HG02623 (cell line): ENCODE data around the gene SLFN12L.
"Not testable (repeated sequence)": the region's sequence is repeated elsewhere in the genome, so short reads cannot be mapped to it uniquely, and the experiment has no call there.

Experiments used
- ATAC-seq: cut with Tn5 transposase; IDR thresholded peaks from one replicate; pipeline ENCODE4 v1.9.1; 2021; ENCODE audit warnings: moderate library complexity; ENCODE audit not compliant: unreplicated experiment

The SLFN12L gene

DNA sequence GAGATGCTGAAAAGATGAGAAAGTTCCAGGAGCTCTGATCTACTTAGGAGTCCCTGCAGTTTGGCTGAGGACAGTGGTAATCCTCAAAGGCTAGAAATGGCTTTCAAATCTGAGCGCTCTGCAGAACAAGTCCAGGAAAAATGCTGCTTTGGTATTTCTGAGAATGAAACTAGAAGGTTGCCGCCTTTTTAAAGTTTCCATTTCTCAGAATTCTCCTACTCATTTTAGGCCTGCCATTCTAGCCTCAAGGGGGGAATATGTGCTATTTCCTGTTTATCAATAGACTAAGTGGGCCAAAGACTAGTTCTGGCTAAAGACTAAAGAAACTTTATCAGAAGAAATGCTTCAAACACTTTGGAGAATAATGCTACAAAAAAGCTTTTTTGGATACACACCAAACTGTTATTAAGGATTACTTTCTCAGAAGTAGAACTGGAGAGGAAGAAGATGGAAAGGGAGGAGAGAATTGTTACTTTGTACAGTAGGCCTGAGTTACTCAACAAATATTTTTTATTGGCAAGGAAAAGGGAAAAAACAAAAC lies at the start of gene SLFN12L:
Gene SLFN12L (minus strand): TSS at position 78 of the 541 bp plus-strand sequence. CDS start 15,314 bp downstream, outside the sequence.
- ATAC-seq, result no peak

DNA sequence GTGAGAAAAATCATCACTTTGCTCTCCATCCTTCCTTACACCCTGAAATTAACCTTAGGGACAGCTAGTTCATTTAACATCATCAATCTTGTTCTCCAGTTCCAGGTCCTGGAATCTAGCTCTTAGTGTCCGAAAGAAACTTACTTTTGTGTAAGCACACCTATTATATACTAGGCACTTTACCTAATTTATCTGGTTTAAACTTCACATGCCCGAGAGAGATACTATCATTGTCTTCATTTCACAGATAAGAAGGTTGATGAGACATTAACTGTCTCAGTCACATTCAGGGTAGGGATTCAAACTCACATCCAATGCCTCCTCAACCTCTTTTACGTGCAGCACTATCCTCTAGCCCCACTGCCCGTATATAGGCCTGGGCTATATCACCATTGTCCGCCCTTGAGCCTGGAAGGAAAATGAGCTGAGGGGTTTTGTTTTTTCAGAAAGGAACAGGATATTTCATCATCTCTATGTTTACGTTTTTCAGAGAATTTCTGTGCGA lies 49.1 kb upstream of the SLFN12L start:
- ATAC-seq, result no peak

DNA sequence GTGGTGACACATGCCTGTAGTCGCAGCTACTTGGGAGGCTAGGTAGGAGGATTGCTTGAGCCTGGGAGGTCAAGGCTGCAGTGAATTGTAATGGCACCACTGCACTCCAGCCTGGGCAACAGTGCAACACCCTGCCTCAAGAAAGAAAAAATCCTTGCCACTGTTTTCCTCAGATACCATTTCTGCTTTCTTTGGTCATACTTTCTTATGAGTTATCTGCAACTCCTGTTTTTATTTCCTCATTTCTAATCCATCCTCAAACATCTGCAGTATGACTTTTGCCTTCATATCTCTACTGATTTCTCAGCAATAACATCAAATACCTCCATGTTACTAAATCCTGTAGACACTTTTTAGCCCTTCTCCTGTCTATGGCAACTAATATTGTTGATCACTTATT lies 46.6 kb upstream of the SLFN12L start:
- ATAC-seq, result no peak

DNA sequence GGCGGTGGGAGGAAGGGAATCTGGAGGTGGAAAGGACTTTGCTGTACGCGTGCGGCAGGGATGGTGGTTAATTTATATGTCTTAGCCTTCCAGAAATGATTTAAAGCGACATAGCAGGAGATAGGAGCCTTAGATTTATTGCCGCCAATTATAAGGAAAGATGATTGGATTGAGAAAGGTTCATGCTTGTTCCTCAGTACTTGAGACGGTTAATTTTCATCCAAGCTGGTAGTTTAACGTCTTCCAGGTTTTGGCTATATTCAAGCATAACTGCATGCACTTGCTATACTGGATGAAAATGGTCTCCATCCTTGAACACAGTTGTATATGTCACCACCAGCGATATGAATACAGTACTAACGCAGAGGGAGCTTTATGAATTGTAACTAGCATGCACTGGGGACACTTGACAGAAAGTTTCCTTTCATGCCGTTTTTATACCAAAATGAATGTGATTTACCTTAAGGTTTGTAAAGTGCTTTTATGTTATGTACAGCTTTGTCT lies 41.5 kb upstream of the SLFN12L start:
- no peak for ATAC-seq

DNA sequence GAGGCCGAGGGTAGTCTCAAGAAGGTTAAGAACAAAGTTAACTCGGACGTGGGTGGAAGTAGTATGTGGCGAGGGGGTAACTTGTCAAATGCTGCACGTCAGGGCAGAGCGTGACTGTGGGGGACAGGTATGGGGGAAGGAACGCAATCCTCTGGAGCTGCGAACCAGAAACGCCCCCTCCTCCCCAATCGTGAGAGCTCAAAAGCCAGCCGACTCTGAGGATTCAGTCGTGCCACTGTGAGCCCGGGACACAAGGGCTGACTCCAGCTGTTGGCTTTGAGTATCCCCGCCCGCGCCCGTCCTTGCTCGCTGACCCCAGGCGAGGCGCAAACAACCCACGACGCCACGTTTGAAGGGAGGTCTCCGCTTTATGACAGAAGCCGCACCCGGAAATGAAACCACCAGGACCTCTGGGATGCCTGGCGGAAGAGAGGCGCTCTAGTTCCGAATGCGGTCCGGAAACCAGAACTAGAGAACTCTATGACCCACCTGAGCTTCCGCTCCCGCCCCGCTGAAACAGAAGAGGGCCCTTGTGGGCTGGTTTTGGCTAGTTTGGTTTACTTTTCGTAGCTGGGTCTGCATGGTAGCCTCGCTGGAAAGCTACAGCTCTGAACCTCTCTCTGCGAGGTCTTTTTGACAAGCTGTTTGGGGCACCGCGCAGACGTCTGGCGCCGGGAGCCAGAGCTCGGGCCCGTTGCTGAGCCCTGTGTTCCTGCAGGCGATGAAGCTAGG lies 40.9 kb upstream of the SLFN12L start, which contains the start of gene PEX12:
Gene PEX12 (minus strand): TSS at position 375 of the 732 bp plus-strand sequence. CDS start 550 bp downstream, outside the sequence.
- peak; percentile 90 for ATAC-seq

DNA sequence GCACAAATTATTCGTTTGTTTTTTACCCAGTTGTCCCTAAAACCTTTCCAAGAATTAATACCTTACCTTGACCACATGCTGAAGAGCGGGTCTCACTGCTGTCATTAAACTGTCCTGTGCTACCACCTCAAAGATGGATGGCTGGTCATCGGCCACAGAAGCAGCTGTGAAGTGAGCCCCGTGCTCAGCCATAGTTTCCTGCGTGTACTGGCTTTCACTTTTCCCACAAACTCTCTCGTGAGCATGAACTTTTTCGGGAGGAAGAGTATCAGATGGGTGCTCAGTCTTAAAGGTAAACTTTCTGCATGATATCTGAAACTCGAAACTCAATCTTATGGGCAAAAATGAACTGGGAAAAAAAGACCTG lies 40.3 kb upstream of the SLFN12L start:
- ATAC-seq, result peak; percentile 6

DNA sequence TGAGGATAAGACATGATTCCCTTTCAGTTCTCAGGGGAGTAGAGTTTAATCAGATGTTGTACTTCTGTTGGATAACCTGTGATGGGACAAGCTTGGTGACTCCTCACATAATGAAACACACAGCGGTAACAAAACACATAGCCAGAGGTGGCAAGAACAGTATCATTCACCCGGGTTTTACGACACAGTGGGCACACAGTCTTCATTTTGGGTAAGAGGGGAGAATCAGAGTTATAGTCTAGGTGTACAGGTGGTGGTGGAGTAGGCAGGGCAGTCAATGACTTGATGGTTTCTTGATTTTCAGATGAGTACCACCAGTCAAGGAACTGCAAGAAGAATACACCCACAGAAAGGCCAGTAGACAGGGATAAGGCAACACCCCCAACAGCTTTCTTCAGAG lies 38.3 kb upstream of the SLFN12L start:
- no peak for ATAC-seq

DNA sequence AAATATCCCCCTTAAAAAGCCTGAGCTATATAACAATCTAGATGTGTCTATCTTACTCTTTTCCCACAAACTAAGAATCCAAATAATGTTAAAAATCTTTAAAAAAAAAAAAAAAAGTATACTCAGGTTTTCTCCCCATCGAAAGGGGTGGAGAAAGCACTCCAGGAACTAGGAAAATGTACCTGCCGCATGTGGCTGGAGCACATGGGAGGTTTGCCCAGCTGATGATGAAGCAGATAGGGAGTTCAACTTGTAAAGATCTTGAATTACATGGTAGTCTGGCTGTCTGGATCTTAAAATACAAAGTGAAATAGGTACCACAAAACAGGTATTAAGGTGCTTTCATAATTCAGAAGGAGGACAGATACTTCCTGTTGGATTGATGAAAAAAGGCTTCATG lies 31.9 kb upstream of the SLFN12L start:
- ATAC-seq, result no peak

DNA sequence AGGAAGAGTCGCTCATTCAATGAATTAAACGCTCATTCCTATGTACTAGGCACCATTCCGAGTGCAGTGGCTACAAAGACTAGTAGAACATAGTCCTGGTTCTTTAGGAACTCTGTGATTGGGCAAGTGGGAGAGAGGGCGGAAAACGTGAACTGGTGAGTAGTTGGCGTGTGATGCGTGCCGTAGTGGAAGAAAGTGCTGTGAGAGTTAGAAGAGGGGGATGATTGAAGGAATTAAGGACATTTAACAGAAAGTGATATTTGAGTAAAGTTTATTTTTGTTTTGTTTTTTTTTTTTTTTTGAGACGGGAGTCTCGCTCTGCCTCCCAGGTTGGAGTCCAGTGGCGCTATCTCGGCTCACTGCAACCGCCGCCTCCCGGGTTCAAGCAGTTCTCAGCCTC lies 31.1 kb upstream of the SLFN12L start:
- no peak for ATAC-seq

DNA sequence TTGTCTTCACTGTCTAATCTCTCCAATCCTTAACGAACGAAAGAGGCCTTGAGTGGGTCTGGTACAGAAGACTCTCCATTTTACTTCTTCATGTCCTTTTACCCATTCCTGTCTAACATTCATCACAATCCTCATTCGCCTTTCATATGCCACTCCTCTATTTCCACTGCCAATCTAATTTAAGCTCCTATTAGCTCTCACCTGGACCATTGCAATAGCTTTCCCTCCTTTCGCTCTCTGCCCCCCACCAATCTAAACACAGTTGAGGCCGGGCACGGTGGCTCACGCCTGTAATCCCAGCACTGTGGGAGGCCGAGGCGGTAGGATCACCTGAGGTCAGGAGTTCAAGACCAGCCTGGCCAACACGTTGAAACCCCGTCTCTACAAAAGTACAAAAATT lies 29.5 kb upstream of the SLFN12L start:
- ATAC-seq, result no peak

DNA sequence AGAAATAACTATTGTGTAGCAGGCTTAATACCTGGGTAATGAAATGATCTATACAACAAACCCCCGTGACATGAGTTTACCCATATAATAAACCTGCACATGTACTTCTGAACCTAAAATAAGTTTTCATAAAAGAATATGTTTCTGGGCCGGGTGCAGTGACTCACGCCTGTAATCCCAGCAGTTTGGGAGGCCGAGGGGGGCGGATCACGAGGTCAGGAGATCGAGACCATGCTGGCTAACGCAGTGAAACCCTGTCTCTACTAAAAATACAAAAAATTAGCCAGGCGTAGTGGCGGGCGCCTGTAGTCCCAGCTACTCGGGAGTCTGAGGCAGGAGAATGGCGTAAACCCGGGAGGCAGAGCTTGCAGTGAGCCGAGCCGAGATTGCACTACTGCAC lies 25.7 kb upstream of the SLFN12L start:
- ATAC-seq, result not testable (repeated sequence)

DNA sequence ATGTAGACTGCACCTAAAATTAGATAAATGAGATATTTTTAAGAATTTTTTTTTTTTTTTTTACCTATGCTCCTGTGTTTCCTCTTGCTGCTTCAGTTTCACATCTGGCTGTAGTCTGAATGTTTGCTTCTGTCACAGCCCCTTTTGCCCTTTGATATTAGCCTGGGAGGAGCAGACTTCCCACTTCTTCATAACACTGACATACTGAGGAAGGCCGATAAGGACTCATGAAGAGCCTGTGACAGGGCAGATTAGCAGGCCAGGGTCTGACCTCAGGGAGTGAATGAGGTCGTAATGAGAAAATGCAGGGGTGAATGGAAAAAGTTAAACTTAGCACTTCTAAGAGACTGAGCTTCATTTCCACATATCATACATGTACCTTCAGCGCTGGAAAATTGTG lies 23.2 kb upstream of the SLFN12L start, which contains the start of gene SLFN14:
Gene SLFN14 (minus strand): TSS at position 117 of the 400 bp plus-strand sequence. CDS start 2,757 bp downstream, outside the sequence.
- no peak for ATAC-seq

DNA sequence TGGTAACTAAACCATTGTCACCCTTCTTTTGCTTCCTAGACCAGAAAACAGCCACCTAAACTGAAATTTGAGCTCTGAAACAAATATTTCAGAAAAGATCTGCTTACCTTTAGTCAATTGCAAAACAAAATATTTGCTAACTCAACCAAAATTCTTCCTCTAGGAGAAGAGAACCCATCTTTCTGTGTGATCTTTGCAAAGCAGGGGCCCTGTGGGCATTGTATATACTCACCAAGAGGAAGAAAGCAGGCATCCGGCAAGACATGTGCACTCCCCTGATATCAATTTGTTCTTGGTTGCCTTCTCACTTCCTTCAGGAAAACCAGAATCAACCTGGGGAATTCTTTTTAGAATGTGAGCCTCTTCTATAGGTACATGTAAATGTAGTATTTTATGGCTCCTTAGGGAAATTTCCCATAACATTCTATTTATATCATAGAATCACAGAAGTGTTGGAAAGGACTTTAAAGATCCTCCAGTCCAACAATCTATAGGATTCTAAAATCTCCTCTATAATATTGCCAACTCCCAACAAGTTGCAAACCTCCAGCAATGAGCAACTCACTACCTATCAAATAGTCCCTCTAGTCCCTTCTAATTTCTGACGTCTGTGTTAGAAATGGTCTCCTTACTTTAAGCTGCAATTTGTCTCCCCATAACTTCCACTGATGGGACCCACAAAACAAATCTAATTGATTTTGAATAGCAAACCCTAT lies 22.2 kb upstream of the SLFN12L start:
- ATAC-seq, result no peak

DNA sequence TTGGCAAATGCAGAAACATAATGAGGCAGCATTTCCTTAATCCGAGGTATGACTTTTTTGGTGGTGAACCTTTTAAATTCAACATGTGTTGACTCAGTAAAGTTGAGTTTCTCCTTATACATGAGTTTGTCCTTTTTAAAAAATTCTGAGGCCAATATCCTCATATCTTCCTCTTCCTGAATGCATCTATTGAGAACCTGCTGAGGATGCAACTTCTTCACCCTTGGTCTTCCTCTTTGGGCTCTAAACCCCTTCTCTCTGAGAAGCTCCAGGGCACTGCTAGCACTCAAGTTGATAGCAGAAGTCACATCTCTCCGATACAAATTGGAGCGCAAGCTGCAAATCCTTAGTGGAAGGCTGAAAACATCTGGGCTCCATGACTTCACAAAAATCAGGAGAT lies 19.9 kb upstream of the SLFN12L start:
- no peak for ATAC-seq

DNA sequence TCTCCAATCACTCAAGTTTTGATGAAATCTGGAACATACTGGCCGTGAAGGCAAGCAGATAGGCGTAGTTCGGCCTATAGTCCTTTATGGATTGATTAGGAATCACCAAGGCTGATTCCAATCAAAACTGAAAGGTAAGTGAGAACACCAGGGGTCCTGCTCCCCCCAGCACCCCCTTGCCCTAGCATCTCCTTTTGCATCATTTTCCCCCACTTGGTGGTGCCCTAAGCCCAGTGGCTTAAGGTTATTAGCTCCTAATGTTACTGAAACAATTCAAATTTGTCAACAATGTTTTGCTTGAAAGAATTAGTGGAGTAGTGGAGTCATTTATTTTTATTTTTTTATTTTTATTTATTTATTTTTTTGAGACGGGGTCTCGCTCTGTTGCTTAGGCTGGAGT lies 18.2 kb upstream of the SLFN12L start:
- no peak for ATAC-seq

DNA sequence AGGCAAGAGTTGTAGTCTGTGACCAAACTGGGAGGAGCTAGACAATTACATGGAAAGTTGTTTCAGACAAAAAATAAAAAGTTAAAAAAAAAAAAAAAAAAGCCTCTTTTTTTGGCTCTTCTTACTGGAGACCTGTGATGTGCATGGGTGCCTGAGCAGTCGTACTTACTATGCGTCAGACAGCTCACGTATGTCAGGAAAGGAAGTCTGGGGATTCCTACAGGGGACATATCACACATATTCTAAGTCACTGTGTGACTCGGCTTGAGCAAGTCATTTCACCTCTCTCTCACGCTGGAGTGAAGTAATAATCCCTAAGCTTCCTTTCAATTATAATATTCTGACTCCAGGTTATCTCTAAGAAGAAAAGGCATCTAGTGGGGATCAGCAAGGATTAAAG lies 17.2 kb upstream of the SLFN12L start:
- ATAC-seq, result no peak

DNA sequence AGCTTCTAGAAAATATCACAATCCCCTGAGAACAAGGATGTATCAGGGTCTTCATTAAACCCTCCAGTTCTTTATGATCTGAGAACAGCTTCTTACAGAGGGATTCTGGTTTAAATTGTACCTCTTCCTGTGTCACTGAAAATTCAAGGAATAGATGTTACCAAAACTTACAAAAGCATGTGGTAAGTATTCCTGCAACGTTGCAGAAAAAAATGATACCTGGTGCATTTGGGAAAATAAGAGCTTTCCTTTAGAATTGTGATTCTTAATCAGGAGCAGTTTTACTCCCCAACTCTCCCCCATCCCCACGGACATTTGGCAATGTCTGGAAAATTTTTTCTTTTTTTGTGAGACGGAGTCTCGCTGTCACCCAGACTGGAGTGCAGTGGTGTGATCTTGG lies 15.8 kb upstream of the SLFN12L start:
- ATAC-seq, result no peak

DNA sequence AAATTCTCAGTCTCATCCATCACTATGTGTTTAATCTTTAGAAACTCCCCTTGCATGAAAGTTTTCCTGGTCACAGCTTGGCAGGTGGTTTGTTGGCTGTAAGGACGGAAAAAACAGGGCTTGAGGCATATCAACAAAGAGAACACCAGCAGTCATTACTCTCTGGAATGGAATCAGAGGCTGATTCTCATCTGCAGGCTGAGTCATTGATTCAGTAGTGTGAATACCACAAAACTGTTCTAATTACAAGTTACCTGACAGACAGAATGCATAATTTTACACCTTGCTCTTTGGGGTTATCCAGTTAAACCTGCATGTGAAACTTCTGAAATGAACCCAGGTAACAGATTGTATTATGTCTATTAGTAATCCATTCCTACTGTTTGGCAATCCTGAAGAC lies 11.5 kb upstream of the SLFN12L start:
- no peak for ATAC-seq

DNA sequence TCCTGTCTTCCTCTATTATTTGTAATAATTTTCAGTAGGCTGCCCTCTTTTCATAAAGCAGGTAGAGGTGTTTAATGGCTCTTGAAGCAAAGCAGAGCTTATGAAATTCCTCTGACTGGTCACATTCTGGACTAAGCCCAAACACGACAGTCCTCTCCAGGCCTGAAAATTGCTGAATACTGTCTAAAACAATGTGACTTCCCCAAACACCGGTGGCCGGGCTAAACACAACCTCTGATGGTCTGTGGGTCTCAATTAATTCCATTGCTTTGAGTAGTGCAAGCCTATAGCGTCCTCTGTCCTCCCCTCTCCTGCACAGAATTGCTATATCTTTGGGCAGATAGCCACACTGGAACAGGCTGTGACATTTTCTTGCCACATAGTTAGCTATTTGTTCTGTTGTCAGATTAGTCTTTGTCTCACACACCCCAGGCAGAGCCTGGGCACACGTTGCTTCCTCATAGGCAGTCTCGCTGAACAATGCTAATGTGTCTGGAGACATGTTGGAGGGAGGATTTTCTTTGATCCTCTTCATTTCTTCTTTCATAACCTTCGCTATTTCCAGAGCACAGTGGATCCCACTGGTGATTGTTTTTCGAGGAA lies 10.8 kb upstream of the SLFN12L start:
- ATAC-seq, result no peak

DNA sequence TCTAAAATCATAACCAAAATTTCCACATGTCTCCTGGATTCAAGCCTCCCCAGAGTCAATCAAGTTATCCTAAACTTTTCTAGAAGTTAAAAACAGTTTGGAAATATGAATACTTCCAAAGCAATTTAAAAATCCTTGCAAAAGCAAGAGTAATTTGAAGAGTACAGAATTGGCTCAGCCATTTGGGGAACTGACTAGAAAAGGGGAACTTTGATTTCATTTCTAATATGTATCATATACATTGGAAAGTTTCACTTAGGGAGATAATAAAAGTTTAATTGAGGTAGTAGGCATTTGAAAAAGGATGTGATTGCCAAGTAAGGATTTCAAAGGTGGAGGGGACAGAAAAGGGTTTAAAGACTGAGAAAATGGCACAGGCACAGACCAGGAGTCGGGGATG lies 9.0 kb upstream of the SLFN12L start:
- ATAC-seq, result no peak

DNA sequence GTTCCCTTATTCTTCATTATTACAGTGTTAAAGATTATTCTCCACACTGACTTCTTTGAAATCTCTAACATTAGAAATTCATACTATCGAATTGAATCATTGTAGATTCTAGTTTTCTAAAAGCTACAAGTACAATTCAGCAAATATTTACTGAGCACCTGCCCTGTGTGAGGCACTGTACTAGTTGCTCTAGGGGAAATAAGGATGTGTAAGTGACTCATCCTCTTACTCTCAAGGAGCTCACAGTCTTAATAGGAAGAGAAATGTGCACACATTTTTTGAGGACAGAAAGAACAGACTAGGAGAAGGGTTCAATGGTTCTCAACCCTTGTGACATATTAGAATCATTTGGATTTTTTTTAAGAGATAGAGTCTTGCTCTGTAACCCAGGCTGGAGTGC lies 7.7 kb upstream of the SLFN12L start:
- ATAC-seq, result no peak
